GM21529 (cell line): ENCODE measurements around the gene MYZAP.
"Not testable (repeated sequence)": the region's sequence is repeated elsewhere in the genome, so short reads cannot be mapped to it uniquely, and the experiment has no call there.

Experiments used
- ATAC-seq: cut with Tn5 transposase; IDR thresholded peaks from one replicate; pipeline ENCODE4 v1.9.1; 2021; ENCODE audit not compliant: unreplicated experiment

MYZAP gene

DNA sequence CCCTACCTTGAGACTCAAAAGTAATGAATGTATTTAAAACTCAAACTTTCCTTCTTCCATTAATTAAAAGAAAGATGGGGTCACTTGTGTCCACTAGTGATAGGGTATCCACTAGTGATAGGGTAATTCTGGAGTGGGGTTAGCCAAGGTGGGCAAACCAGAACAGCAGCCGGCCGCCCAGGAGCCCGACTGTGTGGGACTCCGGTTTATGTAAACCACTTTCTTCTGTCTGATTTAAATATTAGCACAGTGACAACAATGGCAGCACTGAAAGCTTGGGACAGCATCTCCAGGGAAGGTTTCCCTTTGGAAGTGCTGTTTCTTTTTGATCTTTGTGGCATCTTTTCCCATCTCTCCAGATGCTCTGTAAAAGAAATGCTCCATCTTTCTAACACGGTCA is 722 bp downstream of the MYZAP start:
- ATAC-seq, result no peak

DNA sequence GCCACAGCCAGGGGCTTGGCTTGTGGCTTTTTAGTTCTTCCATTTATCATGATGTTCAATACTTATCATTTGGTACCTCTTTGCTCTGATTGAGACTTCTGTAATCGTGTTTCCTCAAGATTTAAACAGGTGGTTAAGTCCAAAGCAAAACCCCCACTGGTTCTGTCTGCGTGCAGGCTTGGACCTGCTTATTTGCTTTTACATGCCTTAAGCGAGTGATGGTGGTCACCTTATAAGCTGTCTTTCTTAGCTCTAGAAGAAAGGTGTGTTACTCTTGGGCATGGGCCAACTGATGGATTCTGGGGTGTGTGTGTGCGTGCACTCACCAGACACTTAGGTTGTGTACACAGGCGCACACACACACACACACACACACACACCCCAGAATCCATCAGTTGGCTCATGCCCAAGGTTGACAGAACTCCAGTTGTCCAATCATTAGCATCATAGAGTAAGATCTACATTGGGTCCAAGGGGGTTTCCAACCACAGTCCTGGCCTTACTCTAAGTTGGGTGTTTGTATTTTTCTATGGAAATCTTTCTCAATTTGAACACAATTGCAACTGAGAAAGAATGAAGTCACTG is 1.2 kb downstream of the MYZAP start:
- no peak for ATAC-seq

DNA sequence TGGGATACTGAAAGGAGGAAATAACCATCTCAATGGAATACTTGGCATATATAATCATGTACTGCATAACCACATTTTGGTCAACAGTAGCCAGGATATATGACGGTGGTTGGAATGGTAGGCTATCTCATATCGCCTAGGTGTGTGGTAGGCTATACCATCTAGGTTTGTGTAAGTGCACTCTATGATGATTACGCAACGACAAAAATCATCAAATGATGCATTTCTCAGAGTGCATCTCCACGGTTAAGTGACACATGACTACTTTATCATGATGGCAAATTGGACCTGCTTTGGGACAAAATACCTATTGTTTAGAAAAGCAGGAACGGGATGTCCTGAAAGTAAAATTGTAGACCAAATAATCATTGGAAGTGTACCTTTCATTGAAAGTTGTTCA is 2.8 kb downstream of the MYZAP start:
- no peak for ATAC-seq

DNA sequence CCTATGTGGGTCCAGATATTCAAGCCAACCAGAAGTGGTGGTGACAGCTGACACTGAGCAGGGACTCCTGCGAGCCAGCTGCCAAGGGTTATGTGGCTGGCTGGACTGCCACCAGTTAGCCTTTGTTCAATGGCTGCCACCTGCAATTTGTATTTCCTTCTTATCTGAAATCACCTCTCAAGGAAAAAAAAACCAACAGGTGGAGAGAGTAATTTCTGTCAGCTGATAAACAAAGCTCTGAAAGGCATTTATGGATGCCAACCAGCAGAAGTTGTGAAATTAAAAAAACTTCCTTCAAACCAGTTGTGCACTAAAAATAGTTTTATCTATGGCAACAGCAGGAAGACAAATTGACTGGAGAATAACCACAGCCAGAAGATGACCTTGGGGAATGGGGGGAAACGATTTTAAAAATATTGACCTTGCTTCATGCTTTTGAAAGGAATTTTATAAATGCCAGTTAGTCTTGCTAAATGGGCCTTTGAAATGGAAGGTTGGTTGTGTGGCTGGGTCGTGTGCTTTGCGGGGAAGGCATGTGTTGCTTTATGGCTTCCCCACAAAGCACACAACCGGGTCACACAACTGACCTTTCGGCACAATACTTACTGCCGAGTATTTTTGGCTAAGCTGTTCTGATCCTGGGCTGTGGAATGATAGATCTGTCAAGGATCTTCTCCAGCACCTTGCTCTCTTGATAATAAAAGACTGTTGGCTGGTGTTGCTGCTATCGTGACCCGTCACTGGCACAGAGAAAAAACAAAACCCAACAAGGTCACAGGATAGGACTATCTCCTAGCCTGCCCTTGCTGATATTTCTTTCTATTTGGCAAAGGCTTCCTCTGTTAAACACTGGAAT is 3.5 kb downstream of the MYZAP start:
- ATAC-seq, result no peak

DNA sequence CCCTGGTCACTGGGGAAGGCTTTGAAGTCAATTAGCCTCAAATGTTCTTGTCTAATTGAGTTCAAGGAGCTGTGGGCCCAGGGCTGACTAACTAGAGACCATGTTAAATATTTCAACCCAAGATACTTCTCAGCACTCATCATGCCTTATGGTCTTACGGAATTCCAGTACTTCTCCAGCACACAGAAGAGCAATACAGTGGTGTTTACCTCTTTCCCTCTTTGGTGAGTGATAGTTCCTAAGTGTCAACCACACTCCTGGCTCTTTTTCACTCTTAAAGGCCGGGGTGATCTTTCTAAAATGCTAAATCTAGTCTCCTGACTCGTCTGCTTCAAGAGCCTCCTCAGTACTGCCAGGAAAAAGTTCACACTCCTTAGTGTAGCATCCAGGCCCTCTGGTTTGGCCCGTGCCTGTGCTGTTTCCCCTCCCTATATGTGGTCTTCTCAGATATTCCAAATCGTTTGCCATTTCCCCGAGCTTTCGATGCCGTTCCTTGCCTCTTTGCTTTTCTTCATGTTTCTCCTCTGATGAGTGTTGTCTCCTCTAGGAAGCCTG is 4.7 kb downstream of the MYZAP start:
- no peak for ATAC-seq

DNA sequence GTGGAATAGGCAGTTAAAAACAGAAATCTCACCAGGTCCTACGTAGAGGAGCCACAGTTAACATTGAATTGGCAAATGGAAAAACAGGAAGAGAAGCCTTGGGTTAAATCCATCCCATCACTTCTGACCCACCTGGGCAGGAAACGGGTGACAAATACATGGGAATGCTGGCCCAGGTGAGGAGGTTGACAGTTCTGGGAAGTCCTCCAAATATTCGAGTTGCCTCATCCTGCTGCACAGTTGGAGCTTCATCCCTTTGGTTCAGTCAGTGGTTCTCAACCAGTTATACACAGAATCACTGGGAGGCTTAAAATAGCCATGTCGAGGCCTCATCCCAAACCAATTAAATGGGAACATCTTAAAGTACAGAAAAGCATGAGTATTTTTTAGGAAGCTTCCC is 5.3 kb downstream of the MYZAP start:
- ATAC-seq, result no peak

DNA sequence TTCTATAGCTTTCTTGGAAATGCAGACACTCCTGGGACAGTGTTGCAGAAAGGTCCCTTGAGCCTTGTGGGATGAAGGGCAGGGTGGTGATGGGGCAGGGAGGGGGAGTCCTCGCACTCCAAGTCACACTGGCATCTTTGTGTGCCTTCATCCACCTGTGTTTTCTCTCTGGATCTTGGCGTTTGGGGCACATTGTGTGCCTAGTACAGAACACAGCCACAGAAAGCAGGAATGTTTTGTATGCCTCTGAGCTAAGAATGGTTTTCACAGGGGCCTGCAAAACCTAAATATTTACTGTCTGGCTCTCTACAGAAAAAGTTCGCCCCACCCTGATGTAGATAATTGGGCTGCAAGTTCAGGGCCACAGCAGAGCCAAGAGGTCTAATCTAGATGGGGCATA is 5.7 kb downstream of the MYZAP start:
- no peak for ATAC-seq

DNA sequence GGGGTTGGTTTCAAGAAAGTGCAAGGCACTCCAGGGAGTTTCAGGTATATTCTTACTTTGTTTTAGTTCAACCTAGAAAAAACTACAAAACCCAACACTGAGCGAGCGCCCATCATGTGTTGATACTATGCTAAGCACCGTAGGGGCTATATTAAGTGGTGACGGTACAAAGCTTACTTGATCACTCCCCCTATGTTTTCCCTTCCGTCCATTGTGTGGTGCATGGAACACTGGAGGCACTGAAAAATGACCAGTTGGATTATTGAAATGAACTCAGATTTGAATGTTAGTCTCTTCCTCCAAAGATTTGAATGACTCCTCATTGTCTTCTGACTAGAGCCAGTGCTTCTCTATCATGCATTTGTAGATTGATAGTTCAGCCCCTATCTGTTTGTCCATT is 6.6 kb downstream of the MYZAP start:
- no peak for ATAC-seq

DNA sequence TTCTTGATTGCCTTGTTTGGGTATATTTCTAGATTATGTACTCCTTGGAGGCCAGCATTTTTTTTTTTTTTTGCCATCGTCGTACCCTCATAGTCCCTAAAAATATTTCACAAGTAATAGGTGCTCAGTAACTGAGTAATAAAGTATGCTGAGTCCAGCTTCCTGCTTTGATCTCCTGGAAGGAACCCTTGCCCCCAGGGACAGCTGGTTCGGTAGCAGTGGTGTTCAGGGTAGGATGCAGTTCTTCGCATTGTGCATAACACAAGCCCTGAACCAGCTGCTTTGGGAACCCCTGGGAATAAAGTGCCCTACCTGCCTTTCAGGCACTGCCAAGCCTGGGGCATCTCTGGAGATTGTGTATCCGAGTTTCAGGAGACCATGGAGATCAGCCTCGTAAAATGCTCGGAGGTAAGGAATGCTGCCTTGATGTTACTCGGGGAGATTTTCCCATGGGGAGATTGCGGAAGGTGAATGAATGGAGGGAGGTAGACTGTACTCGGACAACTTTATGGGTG is 7.6 kb downstream of the MYZAP start:
- no peak for ATAC-seq

DNA sequence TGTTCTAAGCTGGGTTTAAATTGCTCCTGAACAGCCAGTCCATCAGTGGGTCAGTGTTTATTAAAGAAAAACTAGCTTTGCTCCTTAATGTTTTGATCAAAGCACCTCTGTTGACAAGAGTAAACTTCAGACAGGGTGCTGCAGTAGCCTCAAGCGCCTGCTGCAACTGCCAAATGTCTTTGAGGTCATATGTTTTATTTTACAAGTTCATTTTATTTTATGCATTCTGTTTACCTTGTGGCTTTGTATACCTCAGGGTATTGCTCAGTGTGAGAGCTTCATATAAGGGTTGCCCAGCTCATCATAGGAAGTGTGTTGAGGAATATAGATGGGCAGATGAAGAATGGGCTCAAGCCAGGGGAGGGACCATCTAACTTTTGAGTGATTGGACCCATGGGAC is 8.5 kb downstream of the MYZAP start:
- no peak for ATAC-seq

DNA sequence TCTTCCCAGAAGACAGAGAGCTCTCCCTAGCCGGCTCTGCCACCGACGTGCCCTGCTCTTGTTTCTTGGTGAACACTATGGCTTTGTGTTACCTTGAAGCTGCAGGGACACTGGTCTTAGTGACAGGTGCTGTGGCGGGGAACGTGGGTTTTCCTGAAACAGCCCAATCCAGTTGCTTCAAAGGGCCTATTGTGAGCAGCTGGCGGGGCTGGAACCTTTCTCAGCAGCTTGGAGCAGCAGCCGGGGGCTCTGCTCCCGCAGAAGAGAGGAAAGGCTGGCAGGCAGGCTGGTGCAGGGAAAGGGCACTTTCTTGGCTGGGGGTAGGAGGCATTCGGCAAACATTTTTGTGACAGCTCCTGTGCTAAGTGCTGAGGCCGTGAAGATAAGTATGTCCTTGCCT is 12.8 kb downstream of the MYZAP start:
- no peak for ATAC-seq

DNA sequence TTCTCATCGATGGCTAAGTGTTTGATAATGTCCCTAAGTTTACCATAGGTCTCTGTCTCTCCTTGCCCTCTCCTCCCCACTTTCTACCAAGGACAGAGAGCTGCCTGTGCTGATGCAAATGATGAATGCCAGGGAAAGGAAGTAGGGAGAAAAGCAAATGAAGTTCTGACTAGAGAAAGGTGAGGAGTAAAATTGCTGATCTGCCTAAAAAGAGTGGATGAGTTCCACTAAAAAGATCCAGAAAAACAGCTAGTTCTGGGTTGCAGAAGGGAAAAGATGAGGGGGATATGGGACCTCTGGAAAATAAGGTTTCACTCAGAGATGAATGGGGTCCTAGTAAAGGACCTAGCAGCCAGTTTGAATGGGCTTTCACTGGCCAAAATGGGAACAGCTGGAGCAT is 13.8 kb downstream of the MYZAP start:
- no peak for ATAC-seq

DNA sequence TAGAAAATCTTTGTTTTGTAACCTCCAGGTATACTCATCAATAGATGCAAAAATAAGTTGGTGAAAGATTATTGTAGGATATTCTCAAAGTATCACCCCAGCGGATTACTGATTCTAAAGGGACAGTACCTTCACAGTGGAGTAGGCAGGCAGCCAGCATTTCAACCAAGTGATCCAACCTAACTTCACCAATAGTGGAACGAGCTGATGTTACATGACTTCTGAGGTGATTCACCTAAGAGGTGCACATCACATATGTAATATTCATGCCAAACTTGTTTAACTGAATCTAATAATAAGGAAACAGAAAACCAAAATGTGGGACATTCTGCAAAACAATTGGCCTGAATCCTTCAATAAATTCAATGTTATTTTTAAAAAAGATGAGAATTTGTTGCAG is 14.3 kb downstream of the MYZAP start:
- no peak for ATAC-seq

DNA sequence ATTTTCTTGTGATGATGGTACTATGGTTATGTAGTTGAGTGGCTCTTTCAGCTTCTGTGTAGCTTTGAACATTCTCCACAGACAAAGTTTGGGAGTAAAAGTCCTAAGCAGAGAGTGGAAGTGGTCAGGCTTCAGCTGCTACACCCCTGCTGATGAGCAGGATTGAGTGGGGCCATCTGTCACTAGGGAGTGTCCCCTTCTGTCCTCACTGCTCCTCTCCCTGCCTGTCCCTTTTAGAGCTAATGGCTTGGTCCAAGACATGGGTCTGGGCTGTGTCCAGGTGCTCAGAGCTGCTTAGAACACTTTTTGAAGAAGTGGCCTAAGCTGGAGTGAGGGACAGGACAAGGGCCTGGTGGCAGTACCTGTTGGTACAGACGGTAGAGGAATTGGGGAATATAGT is 15.1 kb downstream of the MYZAP start:
- ATAC-seq, result no peak

DNA sequence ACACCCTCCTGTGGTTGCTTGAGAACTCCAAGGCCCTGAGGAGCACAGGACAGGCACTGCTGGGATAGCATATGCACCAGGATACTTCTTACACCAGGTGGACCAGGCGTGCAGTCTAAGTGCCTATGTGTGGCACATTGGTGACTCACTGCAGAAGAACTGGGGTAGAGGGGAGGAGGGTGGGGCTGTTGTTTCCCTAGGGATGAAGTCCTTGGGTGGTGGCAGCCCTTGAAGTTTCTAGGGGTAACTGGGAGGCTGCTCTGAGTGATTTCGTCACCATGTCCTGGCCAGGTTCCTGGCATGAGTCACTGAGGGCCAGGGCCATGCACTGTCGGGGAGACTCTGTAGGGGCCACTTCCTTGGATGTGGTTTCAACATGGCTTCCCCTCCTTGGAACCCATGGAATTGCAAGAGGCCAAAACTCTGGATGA is 15.9 kb downstream of the MYZAP start:
- no peak for ATAC-seq

DNA sequence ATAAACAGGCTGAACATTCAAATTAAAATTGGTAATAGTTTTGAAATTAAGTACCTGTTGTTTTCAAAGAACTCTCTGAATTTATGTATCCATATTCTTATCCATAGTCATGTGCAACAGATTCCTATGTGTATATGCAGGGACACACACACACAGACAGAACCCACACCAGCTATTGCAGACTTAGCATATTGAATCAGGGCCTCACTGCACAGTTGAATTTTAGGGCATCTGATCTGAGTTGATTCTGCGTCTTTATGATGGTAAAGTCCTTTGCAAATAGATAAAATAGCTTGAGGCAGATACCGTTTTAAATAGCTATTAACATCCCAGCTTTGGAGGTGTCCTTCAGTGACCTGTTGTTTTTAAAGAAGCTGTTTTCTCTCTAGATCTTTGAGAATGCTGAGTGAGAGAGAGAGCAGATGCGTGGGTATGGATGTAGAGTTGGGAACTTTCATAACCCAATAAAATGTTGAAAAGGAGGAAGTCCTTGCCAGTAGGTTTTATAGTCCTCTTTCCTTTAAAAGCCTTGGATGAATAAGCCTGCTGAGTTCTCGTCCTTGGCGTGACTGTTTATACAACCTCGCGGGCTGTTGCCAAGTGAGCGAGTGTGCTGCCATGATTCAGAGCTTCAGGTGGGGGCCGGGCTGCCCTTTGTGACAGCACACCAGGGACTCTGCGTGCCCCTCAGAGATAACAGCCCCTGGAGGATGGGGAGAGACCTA is 18.3 kb downstream of the MYZAP start:
- no peak for ATAC-seq

DNA sequence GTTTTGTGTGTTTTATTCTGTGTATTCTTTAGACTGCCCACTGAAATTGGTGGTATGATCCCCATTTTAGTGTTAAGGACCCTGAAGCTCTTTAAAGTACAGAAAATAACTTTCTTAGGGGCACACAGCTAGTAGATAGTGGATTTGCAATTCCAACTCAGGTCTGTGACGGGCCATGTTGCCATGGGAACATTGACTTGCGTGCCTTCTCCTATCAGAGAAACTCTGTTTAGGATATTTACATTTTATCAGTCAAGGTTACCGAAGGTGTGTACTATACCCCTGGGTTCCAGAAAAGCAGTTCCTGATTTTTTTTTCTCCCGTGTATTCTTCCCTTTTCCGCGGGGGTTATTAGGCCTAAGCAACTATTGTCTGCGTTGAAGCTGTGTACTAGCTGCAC is 19.4 kb downstream of the MYZAP start:
- ATAC-seq, result no peak

DNA sequence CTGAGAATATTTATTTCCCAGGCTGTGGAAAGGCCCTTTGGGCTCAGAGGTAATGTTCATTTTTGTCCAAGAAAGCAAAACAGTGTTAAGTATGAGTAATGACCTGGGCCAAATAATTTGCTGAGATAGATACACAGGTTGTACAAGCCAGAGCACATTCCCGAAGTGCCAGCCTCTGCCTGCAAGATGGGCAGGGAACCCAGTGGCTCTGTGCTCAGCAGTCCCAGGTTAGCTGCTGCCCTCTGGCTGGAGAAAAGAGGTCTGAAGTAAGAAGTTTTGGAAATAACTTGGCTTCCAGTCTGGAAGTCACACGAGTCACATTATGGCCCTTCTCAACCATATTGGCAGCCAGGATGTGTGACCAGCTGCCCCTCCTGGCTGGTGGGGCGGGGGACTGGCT is 20.2 kb downstream of the MYZAP start:
- no peak for ATAC-seq

DNA sequence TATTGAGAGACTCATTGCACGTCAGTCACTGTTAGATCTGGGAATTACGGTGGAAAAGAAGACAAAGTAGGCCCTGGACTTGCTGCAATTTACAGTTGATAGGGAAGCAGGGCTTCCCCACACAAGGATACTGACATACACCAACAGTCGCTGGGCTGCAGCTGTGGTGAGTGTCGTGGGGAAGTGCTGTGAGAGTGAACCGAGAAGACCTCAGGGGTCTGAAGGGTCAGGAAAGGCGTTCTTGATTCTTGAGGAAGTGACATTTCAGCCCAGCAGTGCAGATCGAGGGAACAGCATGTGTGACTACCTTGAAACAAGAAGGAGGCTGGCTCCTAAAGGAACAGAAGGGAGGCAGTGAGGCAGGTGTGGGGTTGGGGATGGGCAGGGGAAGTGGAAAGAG is 22.5 kb downstream of the MYZAP start:
- ATAC-seq, result no peak

DNA sequence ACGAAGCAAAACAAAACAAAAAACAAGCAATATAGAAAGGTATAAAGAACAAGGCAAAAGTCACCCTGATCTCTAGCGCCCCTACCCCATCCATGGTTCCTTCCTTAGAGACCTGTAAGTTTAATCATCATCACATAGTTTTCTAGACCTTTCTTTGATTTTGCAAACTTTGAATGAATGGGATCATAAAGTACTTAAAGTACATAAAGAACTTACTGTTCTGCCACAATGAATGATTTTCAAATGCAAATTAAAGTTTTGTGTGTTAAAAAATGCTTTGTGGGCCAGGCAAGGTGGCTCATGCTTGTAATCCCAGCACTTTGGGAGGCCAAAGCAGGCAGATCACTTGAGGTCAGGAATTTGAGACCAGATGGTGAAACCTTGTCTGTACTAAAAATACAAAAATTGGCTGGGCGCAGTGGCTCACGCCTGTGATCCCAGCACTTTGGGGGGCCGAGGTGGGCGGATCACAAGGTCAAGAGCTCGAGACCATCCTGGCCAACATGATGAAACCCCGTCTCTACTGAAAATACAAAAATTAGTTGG is 24.3 kb downstream of the MYZAP start:
- not testable (repeated sequence) for ATAC-seq

DNA sequence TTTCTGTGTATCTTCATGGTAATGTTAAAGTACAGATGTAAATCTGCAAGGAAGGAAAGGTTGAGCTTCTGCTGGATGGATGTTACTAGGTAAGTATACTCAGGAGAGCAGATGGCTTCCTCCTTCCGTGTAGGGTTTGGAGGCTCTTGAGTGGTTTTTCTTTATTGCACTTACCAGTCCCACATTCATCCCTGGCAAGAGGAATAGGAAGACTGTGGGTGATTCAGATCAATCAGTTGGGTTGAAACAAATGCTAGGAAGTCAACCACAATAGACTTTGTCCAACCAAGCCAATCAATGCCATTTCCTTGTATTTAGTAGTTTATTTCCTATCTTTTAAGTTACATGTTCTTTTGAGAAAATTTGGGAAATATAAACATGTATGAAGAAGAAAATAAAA is 26.6 kb downstream of the MYZAP start:
- no peak for ATAC-seq
